ENCODE results near the gene RAN. TPM values are rescaled to one million over a fixed set of nuclear protein-coding genes. Genes with fewer than 3 reads are reported as not detected.
"Not testable (repeated sequence)": the region's sequence is repeated elsewhere in the genome, so short reads cannot be mapped to it uniquely, and the experiment has no call there.

Gene RAN
- total RNA-seq, 3 donors from 2014 or later, result 258 to 389 (median 306) TPM

- Histone ChIP-seq H3K4me1 (ENCODE audit: low read depth) (no peaks in the 10 kb centered on the region), H3K9me3 (peaks cover 3% of the 10 kb centered on the region), H3K4me3 (no peak overlapping the region), H3K36me3 (ENCODE audit: low read depth) (no peaks in the 10 kb centered on the region)
- ATAC-seq, result no peak
- TF ChIP-seq CTCF (IDR thresholded peaks at IDR 0.05), result no peak
- intact Hi-C loops (cut with DNase I, micrococcal nuclease), result no loop called here
- DNase-seq, result no peak
Observed at GRCh38 chr12:130856088-130856487, 15.8 kb upstream of the RAN start.

- Histone ChIP-seq H3K4me3 (no peak overlapping the region), H3K36me3 (ENCODE audit: low read depth) (no peaks in the 10 kb centered on the region), H3K9me3 (peaks cover 3% of the 10 kb centered on the region), H3K4me1 (ENCODE audit: low read depth) (no peaks in the 10 kb centered on the region)
- no peak for ATAC-seq
- TF ChIP-seq CTCF (IDR thresholded peaks at IDR 0.05), result no peak
- DNase-seq, result no peak
- intact Hi-C loops (cut with DNase I, micrococcal nuclease), result no loop called here
Observed at GRCh38 chr12:130858084-130858483, 13.8 kb upstream of the RAN start.

GRCh38 chr12:130859161-130859560 is 12.7 kb upstream of the RAN start:
- intact Hi-C loops (cut with DNase I, micrococcal nuclease), result no loop called here
- no peak for ATAC-seq
- H3K9me3 ChIP-seq, result peaks cover 3% of the 10 kb centered on the region
- no peak overlapping the region for H3K4me3 ChIP-seq
- TF ChIP-seq CTCF (IDR thresholded peaks at IDR 0.05), result no peak
- H3K4me1 ChIP-seq (ENCODE audit: low read depth), result no peaks in the 10 kb centered on the region
- H3K36me3 ChIP-seq (ENCODE audit: low read depth), result no peaks in the 10 kb centered on the region
- no peak for DNase-seq

GRCh38 chr12:130860311-130860710 is 11.6 kb upstream of the RAN start:
- Histone ChIP-seq H3K4me3 (no peak overlapping the region), H3K4me1 (ENCODE audit: low read depth) (no peaks in the 10 kb centered on the region), H3K36me3 (ENCODE audit: low read depth) (no peaks in the 10 kb centered on the region), H3K9me3 (peaks cover 3% of the 10 kb centered on the region)
- intact Hi-C loops (cut with DNase I, micrococcal nuclease), result no loop called here
- no peak for DNase-seq
- ATAC-seq, result no peak
- no peak for TF ChIP-seq CTCF (IDR thresholded peaks at IDR 0.05)

GRCh38 chr12:130862161-130862560 is 9.7 kb upstream of the RAN start:
- no peaks in the 10 kb centered on the region for H3K36me3 ChIP-seq (ENCODE audit: low read depth)
- H3K4me1 ChIP-seq (ENCODE audit: low read depth), result no peaks in the 10 kb centered on the region
- no peak for DNase-seq
- TF ChIP-seq CTCF (IDR thresholded peaks at IDR 0.05), result no peak
- no peak overlapping the region for H3K4me3 ChIP-seq
- peaks cover 1% of the 10 kb centered on the region for H3K9me3 ChIP-seq
- intact Hi-C loops (cut with DNase I, micrococcal nuclease), result no loop called here
- no peak for ATAC-seq

GRCh38 chr12:130862771-130863170 is 9.1 kb upstream of the RAN start:
- H3K36me3 ChIP-seq (ENCODE audit: low read depth); ATAC-seq; H3K4me1 ChIP-seq (ENCODE audit: low read depth); H3K4me3 ChIP-seq; H3K9me3 ChIP-seq; DNase-seq; intact Hi-C loops (cut with DNase I, micrococcal nuclease): not testable (repeated sequence)
